IMR-90 (cell line): ENCODE data around the gene CYB561D1.

ENCODE experiments used
- CEBPB ChIP-seq: IDR thresholded peaks from 2 replicates; pipeline ENCODE4 v1.6.1; 2012; ENCODE audit warnings: low read depth, low read length, improper control_type of control experiment
- CHD1 ChIP-seq: IDR thresholded peaks from 2 replicates; pipeline ENCODE4 v1.6.1; 2012; ENCODE audit warnings: low read depth, low read length, improper control_type of control experiment
- FOS ChIP-seq: fragments of 150-350 bp; IDR thresholded peaks from 2 replicates; pipeline ENCODE4 v1.6.1; 2016; ENCODE audit warnings: low read depth, low read length
- POLR2A ChIP-seq: IDR thresholded peaks from 2 replicates; pipeline ENCODE4 v1.6.1; 2012; ENCODE audit warnings: mild to moderate bottlenecking, low read depth, low read length
- TF ChIP-seq, protein P1 (sequence below): conservative IDR thresholded peaks from 2 replicates; pipeline ENCODE4 v1.5.1; 2012; ENCODE audit warnings: mild to moderate bottlenecking, low read depth, low read length, improper control_type of control experiment

DNA sequence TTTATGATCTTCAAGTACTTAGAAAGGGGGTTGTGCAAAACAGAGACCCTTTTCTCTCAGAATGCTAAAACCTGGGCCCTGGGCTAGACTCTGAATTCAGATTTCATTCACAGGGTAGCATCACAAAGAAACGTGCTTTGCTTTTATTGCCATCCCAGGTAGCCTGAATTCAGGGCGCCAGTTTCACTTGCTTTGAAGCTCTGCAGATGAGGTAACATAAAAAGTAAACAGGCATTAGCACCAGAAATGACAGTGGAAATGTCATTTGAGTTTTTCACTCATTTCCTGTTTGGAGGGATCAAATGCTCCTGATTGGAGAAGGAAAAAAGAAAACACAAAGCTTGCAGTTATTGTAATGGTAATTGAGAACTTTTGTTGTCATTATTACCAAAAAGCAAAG is 25.0 kb upstream of the CYB561D1 start:
- TF ChIP-seq, protein P1, sequence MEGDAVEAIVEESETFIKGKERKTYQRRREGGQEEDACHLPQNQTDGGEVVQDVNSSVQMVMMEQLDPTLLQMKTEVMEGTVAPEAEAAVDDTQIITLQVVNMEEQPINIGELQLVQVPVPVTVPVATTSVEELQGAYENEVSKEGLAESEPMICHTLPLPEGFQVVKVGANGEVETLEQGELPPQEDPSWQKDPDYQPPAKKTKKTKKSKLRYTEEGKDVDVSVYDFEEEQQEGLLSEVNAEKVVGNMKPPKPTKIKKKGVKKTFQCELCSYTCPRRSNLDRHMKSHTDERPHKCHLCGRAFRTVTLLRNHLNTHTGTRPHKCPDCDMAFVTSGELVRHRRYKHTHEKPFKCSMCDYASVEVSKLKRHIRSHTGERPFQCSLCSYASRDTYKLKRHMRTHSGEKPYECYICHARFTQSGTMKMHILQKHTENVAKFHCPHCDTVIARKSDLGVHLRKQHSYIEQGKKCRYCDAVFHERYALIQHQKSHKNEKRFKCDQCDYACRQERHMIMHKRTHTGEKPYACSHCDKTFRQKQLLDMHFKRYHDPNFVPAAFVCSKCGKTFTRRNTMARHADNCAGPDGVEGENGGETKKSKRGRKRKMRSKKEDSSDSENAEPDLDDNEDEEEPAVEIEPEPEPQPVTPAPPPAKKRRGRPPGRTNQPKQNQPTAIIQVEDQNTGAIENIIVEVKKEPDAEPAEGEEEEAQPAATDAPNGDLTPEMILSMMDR, result no peak
- TF ChIP-seq CEBPB (no peak), POLR2A (no peak), CHD1 (no peak), FOS (no peak)
